HUES64 (cell line): Measurements from ENCODE around the gene FOXD4L6. TPM values are rescaled to one million over a fixed set of nuclear protein-coding genes. Genes with fewer than 3 reads are reported as not detected.
"Not testable (repeated sequence)": the region's sequence is repeated elsewhere in the genome, so short reads cannot be mapped to it uniquely, and the experiment has no call there.

ENCODE experiments used
- H3K27ac ChIP-seq: 2 replicates; pipeline ENCODE4 v1.7.0; 2013; ENCODE audit warnings: low read depth, low read length, inconsistent platforms
- H3K27me3 ChIP-seq: 2 replicates; pipeline ENCODE4 v1.6.1; 2013; ENCODE audit warnings: mild to moderate bottlenecking, low read length; ENCODE audit not compliant: insufficient read depth
- H3K36me3 ChIP-seq: 2 replicates; pipeline ENCODE4 v1.6.1; 2013; ENCODE audit warnings: mild to moderate bottlenecking, low read length; ENCODE audit not compliant: insufficient read depth
- H3K4me1 ChIP-seq: 2 replicates; pipeline ENCODE4 v1.6.1; 2013; ENCODE audit warnings: mild to moderate bottlenecking, low read length, moderate library complexity; ENCODE audit not compliant: insufficient read depth
- H3K4me3 ChIP-seq: 2 replicates; pipeline ENCODE4 v1.5.1; 2013; ENCODE audit warnings: mild to moderate bottlenecking, low read length, moderate library complexity
- H3K9ac ChIP-seq: 2 replicates; pipeline ENCODE4 v1.6.1; 2013; ENCODE audit warnings: mild to moderate bottlenecking, low read depth, low read length
- H3K9me3 ChIP-seq: 2 replicates; pipeline ENCODE4 v1.6.1; 2013; ENCODE audit warnings: low read depth, low read length; ENCODE audit not compliant: insufficient read depth
- WGBS: fragments of 150-250, 120-280 bp; methylation state at CpG from one replicate; pipeline ENCODE4 v1.1.7; 2013; ENCODE audit warnings: missing lambda C conversion rate; 5-methylcytosine and 5-hydroxymethylcytosine counted together
- polyA plus RNA-seq, 2 experiments: library from polyadenylated mRNA; stranded (reverse); fragments of 50-300 nt; gene quantifications; one replicate each; pipeline ENCODE4 v1.2.3, GENCODE V29; 2013

The FOXD4L6 gene
- polyA plus RNA-seq (2013, experiment 1 of 2) = not detected
- polyA plus RNA-seq (2013, experiment 2 of 2) = not detected

DNA sequence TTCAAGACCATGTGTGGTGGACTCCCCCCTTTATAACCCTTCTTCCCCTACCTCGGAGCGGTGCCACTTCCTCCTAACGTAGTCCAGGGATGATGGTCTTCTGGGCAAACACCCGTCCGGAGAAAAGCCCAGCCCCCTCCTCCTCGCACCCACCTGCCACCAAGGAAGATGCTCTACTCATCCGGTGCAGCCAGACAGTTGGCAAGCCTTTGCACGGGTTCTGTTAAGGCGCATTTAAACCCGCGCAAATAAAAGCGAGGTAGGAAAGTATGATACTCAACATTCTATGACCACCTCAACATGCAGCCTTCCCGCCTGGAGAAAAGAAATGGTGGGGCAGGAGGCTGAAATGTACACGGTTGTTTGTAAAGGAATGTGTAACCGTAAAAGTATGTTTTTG lies at the start of gene FOXD4L6:
FOXD4L6 (minus strand) TSS at position 101 of the 400 bp plus-strand sequence. CDS start 298 bp downstream, outside the sequence.
- H3K27ac ChIP-seq, H3K9ac ChIP-seq, H3K36me3 ChIP-seq, H3K9me3 ChIP-seq, H3K4me1 ChIP-seq, H3K4me3 ChIP-seq: not testable (repeated sequence)
- WGBS = no CpG with 5 or more reads among the region's 15 CpGs
- H3K27me3 ChIP-seq = peaks cover 15% of the 10 kb centered on the region

DNA sequence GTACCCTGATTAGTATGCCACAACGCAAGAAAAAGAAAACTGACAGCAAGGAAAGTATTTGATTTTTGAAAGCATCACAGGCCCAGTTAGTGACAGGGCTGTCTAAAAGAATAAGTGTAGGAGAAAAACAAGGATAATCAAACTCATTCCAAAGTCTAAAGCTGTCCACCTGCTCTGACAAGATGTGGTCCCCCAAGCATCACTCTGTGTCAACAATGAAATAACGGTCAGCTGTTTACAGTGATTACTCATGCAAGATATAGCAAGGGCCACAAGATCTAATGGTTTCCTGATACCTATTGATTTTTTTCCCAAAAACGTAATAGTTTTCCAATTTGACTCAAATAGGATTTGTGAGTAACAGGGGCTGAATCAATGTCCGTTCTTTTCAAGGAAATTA lies 46.5 kb upstream of the FOXD4L6 start:
- not testable (repeated sequence) for H3K36me3 ChIP-seq, H3K9ac ChIP-seq, H3K4me3 ChIP-seq, H3K4me1 ChIP-seq, H3K27me3 ChIP-seq, H3K9me3 ChIP-seq, H3K27ac ChIP-seq
- 91% methylated on average over 1 of the region's 4 CpGs for WGBS

DNA sequence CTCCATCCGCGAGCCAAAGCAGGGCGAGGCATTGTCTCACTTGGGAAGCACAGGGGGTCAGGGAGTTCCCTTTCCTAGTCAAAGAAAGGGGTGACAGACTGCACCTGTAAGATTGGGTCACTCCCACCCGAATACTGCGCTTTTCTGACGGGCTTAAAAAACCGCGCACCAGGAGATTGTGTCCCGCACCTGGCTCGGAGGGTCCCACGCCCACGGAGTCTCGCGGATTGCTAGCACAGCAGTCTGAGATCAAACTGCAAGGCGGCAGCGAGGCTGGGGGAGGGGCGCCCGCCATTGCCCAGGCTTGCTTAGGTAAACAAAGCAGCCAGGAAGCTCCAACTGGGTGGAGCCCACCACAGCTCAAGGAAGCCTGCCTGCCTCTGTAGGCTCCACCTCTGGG lies 21.6 kb upstream of the FOXD4L6 start:
- not testable (repeated sequence) for H3K36me3 ChIP-seq, H3K9me3 ChIP-seq, H3K27ac ChIP-seq, H3K27me3 ChIP-seq, H3K9ac ChIP-seq, H3K4me3 ChIP-seq, H3K4me1 ChIP-seq
- 57% methylated on average over 11 of the region's 18 CpGs for WGBS

DNA sequence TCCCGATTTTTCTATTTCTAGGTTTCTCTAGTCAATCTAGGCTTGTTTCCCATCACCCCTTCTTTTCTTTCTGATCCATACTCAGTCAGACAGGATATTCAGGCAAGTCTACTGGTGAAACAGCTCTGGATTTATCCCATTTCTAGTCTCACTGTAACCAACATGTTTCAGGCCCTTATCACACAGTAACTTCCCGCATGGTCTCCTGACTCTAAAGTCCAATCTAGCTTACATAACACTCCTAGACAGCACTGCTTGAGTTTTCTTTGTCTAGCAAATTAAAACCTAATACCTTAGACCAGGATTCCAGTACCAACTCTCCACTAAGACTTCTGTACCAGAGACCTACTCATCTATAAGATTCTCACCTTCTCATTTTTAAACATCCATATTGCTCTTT lies 13.4 kb upstream of the FOXD4L6 start:
- H3K9ac ChIP-seq, H3K4me1 ChIP-seq, H3K36me3 ChIP-seq, H3K9me3 ChIP-seq, H3K27me3 ChIP-seq, H3K4me3 ChIP-seq, H3K27ac ChIP-seq: not testable (repeated sequence)
- 96% methylated on average over 2 of the region's 2 CpGs for WGBS

DNA sequence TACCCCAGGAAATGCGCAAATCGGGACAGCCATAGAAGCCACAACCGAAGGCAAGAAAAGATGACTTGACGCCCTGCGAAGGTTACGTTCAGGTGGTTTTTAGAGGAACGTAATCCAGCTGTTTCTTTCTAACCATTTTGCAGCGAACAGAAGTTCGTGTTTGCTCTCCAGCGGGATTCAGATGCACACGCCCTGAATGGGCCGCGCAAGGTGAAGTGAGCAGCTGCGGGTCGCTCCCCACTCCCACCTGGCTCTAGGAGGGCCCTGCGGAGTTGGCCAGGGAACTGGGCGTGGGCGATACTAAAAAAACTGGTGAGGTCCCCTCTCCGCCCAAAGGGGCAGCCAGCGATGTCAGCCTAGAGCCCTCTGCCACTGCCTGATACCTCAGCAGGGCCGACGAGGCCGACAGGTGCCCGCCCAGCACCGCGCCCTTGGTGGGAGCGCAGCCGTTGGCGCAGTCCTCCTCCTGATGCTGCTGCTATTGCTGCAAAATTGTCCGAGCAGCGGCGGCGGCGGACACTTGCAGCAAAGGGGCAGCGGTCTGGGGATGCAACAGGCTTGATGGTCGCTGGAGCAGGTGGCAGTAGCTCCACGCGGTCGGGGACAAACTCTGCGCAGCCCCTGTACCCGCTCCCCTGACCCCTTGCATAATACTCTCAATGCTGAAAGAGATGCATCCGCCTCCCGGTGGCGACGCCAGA lies 1.6 kb downstream of the FOXD4L6 start:
- H3K4me1 ChIP-seq, H3K9me3 ChIP-seq, H3K36me3 ChIP-seq, H3K27ac ChIP-seq, H3K4me3 ChIP-seq, H3K9ac ChIP-seq: not testable (repeated sequence)
- WGBS = 5% methylated on average over 7 of the region's 45 CpGs
- H3K27me3 ChIP-seq = peaks cover 21% of the 10 kb centered on the region

DNA sequence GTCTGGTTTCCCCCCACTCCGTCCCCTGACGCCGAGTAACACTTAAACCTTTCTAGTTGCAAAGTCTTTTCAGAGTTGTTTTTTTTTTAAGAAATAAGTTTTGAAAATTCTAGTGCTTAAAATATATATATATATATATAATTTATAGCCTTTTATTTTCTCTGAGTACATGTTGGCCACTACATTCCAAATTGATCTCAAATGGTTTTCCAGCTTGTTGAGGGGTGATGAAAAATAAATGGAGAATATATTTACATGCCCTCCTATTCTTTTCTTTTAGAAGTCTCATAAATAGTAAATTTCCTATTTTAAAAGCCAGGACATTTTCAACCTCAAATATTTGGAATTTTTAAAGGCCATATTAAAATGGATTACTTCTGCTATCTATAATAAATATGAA lies 2.5 kb downstream of the FOXD4L6 start:
- no CpG with 5 or more reads among the region's 3 CpGs for WGBS
- H3K27ac ChIP-seq, H3K9ac ChIP-seq, H3K9me3 ChIP-seq, H3K4me1 ChIP-seq, H3K36me3 ChIP-seq, H3K4me3 ChIP-seq: not testable (repeated sequence)
- peaks cover 21% of the 10 kb centered on the region for H3K27me3 ChIP-seq

DNA sequence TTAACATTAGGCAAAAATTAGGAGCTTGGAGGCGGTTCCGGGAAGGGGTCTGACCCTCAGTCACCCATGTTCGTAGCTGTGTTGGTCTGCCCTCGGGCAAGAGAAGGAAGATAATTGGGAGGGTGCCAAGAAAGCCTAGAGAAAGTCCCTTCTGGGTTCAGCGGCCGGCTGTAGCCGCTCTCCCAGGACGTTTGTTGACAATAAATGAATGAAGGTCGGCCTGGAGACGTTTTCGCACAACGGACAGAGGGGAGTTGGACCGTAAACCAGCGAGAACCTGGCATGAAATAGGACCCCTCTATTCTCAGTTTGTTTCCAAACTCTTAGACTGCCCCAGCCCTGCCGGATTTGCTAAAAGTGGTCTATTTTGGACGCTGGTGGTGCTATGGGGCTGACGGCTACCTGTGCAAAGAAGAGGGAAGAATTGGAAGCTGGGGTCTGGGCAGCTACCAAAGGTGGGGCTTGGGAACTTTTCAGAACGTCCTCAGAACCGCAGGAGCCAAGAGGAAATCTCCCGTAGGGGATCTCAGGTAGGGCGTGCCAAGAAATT lies 3.3 kb downstream of the FOXD4L6 start:
- not testable (repeated sequence) for H3K9ac ChIP-seq, H3K27ac ChIP-seq, H3K4me3 ChIP-seq, H3K36me3 ChIP-seq, H3K9me3 ChIP-seq, H3K4me1 ChIP-seq
- peaks cover 25% of the 10 kb centered on the region for H3K27me3 ChIP-seq
- no CpG with 5 or more reads among the region's 21 CpGs for WGBS

DNA sequence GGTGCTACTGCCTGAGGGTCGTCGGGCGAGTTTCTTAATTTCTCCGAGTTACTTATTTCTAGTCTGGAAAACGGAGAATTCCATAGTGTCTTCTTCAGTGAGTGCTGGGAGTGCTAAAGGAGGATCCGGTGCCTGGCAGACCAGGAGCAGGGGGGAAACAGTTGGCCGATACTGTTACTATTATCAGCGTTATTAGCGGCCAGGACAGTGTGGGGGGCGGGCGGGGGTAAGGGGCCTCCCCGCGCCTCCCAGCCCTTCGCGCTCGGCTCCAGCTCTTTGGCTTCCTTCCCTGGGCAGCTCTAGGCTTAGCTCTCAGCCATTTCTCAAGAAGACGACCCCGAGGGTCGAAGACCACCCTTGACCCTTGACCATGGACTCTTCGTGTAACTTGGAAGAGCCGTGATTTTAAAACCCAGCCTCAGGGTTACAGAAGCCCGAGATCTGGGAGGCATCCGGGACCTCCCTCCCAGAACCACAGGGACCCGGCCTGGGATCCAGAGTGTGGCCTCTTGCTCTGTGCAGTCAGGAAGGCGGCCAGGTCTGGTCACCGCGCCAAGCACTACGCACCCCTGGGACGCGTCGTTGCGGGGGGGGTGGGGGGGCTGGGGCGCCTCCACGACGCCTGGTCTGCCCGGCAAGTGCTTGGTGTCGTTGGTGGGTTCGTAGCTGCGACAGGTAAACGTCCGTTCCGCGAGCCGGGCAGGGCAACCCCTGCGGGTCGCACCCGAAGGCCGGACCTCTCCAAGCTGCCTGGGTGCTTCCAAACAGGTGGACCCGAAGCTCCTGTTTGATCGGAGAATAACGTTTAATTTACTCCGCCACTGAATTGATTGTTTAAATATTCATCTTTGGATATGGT lies 4.0 kb downstream of the FOXD4L6 start:
- not testable (repeated sequence) for H3K4me3 ChIP-seq, H3K36me3 ChIP-seq, H3K9ac ChIP-seq, H3K4me1 ChIP-seq, H3K27ac ChIP-seq, H3K9me3 ChIP-seq
- WGBS = 24% methylated on average over 32 of the region's 52 CpGs
- peaks cover 27% of the 10 kb centered on the region for H3K27me3 ChIP-seq

DNA sequence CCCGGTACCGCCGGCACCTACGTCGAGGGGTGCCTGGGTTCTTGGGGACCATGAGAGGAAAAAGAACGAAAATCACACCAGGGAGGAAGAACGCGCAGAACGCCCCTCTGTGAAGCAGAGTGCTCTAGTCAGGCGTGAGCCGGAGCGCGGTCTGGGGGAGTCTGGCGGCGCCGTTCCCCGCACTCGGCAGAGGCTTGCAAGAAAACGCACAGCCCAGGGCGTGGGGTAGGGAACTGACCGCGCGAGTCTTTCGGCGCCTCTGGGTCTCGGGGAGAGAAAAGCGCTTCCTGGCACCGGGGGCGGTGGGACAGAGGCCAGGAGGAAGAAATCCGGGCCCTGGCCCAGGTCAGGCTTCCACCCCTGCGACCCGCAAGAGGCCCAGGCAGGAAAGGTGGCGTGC lies 4.7 kb downstream of the FOXD4L6 start:
- WGBS = 0% methylated on average over 9 of the region's 33 CpGs
- H3K36me3 ChIP-seq, H3K27ac ChIP-seq, H3K9ac ChIP-seq, H3K9me3 ChIP-seq, H3K4me1 ChIP-seq, H3K4me3 ChIP-seq: not testable (repeated sequence)
- peaks cover 31% of the 10 kb centered on the region for H3K27me3 ChIP-seq

DNA sequence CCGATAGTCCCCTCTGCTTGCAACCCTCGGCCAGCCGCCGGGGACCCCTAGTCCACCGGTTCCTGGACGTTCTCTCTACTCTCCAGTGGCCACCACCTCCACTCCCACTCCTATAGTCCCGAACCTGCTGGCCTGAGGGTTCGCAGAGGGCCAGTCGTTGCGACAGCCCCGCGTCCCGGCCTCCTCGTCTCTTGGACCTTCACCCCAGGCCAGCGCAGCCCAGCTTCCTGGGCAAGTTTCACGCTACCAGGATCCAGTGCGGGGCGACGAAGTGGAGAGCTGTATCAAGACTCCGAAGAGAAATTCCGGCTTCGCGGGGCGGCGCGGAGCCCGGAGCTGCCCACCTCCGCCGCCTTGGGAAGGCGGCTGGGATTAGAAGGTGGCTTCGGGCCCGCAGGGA lies 5.1 kb downstream of the FOXD4L6 start:
- H3K27ac ChIP-seq, H3K9ac ChIP-seq, H3K36me3 ChIP-seq, H3K4me3 ChIP-seq, H3K9me3 ChIP-seq, H3K4me1 ChIP-seq: not testable (repeated sequence)
- WGBS = under 1% methylated on average over 8 of the region's 32 CpGs
- peaks cover 30% of the 10 kb centered on the region for H3K27me3 ChIP-seq

DNA sequence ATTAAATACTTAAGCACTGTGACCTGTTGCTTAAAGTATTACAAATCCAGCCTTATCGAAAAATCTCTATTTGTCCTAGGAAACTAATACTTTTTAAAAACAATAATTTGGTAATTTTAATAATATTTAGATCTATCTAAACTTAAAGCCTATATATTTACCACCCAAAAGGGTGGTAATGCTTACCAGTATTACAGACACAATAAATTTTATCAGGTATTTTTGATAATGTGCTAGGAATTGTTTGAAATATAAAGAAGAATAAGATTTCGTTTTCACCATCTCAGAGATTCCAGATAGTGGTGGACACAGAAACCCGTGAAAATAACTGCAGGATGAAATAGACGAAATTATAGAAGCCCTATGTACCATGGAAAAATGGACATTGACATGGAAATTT lies 7.8 kb downstream of the FOXD4L6 start:
- H3K4me1 ChIP-seq, H3K9me3 ChIP-seq, H3K27ac ChIP-seq, H3K9ac ChIP-seq, H3K36me3 ChIP-seq, H3K4me3 ChIP-seq: not testable (repeated sequence)
- no CpG with 5 or more reads among the region's 4 CpGs for WGBS
- peaks cover 28% of the 10 kb centered on the region for H3K27me3 ChIP-seq
